Right lobe of liver (tissue), 4 donors: ENCODE measurements around the gene OSBPL5.

Experiments used
- POLR2A ChIP-seq: fragments of 450-650 bp; IDR thresholded peaks from one replicate; pipeline ENCODE4 v1.6.1; 2017; ENCODE audit warnings: antibody characterized with exemption, mild to moderate bottlenecking
- TF ChIP-seq, protein P1 (sequence below), 4 donors: fragments of 200-600 bp in 3 of 4; fragments of 450-650 bp in 1 of 4; IDR thresholded peaks; one replicate each; pipeline versions ENCODE4 v1.5.1 to v1.8.0; 2016 to 2022; ENCODE audit warnings: antibody characterized with exemption in 4 of 4, mild to moderate bottlenecking in 2 of 4
- donor health status: DM: no; HTN: no; CAD: no.
- donor health status: DM: no; HTN: no; CAD: no.
- donor health status: DM: no; HTN: yes; CAD: no.

DNA sequence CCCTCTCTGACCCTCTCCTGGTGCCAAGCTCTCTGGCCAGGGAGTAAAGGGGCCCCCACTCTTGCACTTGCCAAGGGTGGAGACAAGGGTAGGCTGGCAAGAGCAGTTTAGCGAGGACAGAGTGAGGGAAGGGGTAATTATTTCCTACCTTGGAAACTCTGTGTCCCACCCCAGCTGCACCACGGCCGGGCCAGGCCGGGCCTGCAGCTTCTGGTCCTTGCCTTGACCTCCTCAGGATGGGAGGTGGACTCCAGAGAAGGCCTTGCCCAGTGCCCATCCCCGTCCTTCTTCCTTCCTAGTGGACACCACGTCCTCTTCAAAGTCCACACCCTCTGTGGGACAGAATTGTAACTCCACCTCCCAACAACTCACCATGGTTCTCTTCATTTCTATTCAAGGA is 18.4 kb upstream of the OSBPL5 start:
- TF ChIP-seq, protein P1, sequence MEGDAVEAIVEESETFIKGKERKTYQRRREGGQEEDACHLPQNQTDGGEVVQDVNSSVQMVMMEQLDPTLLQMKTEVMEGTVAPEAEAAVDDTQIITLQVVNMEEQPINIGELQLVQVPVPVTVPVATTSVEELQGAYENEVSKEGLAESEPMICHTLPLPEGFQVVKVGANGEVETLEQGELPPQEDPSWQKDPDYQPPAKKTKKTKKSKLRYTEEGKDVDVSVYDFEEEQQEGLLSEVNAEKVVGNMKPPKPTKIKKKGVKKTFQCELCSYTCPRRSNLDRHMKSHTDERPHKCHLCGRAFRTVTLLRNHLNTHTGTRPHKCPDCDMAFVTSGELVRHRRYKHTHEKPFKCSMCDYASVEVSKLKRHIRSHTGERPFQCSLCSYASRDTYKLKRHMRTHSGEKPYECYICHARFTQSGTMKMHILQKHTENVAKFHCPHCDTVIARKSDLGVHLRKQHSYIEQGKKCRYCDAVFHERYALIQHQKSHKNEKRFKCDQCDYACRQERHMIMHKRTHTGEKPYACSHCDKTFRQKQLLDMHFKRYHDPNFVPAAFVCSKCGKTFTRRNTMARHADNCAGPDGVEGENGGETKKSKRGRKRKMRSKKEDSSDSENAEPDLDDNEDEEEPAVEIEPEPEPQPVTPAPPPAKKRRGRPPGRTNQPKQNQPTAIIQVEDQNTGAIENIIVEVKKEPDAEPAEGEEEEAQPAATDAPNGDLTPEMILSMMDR (IDR thresholded peaks at IDR 0.05): no peak
- TF ChIP-seq POLR2A: no peak
